Stimulated activated CD4-positive, alpha-beta T cell treated with anti-CD3 and anti-CD28 coated beads, Interleukin-4, amount 100 ng/mL, for 24 hours (primary cell): ENCODE measurements around the gene SCN2B.

Experiments
- DNase-seq: peaks from one replicate; pipeline ENCODE4 v3.0.0-alpha.2; 2020

Gene SCN2B, protein sequence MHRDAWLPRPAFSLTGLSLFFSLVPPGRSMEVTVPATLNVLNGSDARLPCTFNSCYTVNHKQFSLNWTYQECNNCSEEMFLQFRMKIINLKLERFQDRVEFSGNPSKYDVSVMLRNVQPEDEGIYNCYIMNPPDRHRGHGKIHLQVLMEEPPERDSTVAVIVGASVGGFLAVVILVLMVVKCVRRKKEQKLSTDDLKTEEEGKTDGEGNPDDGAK

DNA sequence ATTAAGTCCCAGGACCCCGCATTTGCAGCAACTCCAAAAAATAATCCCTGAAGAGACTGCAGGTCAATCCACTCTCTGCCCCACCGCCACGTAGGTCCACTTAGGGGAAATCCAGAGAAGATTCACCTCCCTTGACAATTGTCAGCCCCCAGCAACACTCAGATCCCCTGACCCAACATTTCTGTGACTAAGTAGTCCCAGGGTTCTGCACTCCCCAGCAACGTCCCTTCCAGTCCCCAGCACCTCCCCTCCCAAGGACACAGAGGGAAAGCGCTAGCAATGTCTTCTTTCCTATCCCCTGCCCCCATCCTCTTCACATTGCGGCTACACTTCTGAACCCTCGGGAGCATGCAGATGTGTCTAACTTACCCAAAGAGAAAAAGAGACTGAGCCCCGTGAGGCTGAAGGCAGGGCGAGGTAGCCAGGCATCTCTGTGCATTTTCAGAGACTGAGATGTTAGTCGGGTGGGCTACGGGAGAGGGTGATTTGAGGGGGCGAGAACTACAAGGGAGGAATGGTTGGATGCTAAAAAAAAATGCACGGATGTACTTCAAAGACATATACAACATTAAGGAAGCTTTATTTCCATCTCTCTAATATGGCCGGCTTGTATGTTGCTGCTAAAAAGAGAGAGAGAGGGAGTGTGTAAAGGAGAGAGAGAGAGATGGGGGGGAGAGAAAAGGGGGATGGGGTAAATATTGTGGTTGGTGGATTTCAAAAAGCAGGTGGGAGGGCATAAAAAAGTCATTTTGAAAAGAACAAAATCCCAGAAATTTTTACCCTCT is at the start of gene SCN2B:
Gene SCN2B, minus strand, starts transcription at position 647 of the 785 bp plus-strand sequence. Its CDS starts 208 bp downstream, at position 439.
- DNase-seq = no peak

- DNase-seq = peak; percentile 74
These were observed 48.2 kb upstream of the SCN2B start, which contains the start of gene JAML for GRCh38 chr11:118224511-118225188. Gene JAML (minus strand): TSS chr11:118225011. CDS start chr11:118214866, 10,145 bp downstream.

DNA sequence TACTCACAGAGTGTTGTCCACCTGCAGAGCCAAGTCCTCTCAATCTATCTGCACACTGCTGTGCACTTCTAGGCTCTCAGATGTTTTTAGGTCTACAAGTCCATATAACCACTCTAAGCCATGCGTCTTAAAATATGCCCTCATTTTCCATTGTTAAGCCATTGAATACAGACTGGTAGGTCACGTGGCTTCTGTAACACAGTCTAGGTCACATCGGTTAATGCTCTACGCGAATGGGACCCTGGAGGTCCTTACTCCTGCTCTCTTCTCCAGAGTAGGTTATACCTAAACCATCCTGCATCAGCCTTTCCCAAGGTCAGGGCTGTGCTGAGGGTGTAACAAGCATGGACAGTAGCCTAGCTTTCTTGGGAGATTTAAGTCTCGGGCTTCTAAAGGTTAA is 47.6 kb upstream of the SCN2B start:
- DNase-seq = peak; percentile 45

- DNase-seq = no peak
These were observed 47.1 kb upstream of the SCN2B start for GRCh38 chr11:118223570-118223969.

GRCh38 chr11:118222437-118222836 is 46.0 kb upstream of the SCN2B start:
- no peak for DNase-seq

DNA sequence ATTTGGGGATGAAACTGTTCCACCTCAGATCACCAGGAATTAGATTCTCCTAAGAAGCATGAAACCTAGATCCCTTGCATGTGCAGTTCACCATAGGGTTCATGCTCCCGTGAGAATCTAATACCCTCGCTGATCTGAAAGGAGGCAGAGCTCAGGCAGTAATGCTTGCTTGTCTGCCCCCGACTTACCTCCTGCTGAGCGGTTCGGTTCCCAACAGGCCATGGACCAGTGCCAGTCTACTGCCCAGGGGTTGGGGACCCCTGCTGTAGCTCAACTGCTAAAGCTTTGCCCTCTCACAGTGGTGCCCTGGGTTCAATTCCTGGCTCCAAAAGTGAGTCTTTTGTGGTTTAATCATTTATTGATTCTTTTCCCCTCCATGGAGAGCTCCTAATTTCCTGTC is 45.0 kb upstream of the SCN2B start:
- DNase-seq = no peak

DNA sequence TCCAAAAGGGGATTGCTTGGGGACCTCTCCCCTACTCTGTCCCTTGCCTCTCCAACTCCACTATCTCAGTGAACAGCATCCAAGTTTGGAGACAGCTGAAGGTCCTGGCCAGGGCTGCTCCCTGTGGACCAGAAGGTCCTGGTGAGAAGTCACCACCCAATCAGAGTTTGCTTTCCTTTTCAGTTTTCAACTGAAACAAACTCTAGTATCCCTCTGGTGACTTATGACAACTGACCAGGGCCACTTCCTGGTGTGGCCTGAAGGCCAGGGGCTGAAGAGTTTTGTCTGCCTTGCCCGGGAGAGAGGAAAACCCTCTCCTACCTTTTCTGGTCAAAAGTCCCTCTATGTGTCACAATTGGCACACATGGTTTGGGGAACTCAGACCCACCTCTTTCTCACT is 43.3 kb upstream of the SCN2B start:
- DNase-seq = no peak

- DNase-seq = no peak
These were observed 42.8 kb upstream of the SCN2B start for GRCh38 chr11:118219244-118219643.

GRCh38 chr11:118217575-118217974 is 41.1 kb upstream of the SCN2B start:
- peak; percentile 50 for DNase-seq

DNA sequence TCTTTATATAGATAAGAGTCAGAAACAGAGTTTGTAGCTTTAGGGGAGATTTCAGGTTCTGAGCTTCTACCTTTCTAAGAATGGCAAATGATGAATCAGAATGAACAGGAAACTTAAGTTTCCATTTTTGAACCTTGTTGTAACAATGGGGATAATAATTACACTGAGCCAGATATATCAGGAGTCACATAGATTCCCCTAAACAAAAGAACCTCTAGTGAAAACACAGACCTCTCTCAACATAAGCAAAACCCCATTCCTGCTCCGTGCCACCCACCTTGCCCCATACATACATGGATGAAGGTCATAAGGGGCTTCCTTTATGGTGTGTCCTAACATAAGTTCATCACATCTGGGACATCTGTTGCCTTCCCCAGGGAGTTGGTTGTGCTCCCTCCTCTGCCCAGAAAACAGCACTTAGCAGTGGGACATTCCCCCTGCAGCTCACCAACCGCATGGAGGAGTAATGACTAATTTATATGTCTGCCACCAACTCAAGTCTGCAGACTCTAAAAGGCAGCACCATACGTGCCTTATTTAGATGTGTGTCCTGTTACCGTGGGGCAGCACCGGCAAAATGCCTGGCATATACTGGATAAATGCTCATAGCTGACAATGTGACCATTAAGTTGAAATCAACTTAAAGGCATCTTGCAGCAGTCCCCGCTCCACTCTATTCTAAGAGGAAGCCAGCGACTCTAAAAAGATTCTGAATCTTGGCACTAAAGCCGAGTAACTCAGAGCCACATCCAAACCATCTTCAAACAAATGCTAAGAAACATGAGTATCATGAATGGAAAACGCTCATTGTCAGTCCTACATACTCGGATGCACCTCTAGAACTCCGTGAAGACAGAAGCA is 40.4 kb upstream of the SCN2B start:
- DNase-seq = peak; percentile 76

DNA sequence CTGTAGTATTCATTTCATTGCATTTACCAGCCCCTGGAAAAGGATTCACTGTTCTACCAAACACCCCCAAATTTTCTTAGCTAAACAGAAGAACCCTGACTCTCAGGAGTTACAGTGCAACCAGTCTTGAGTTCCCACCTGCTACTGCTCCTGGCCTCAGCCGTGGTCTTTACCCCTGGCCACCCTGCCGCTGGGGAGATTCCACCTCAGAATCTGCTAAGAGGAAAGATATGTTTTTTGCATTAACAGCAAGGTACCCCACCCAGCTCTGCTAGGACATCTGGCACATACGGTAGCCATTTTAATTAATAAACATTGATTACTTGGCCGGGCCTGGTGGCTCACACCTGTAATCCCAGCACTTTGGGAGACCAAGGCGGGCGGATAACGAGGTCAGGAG is 39.3 kb upstream of the SCN2B start:
- no peak for DNase-seq

GRCh38 chr11:118215262-118215661 is 38.8 kb upstream of the SCN2B start:
- no peak for DNase-seq

- DNase-seq = no peak
These were observed 37.9 kb upstream of the SCN2B start for GRCh38 chr11:118214210-118214914.

- DNase-seq = no peak
These were observed 37.3 kb upstream of the SCN2B start for GRCh38 chr11:118213781-118214180.

- no peak for DNase-seq
These were observed 36.8 kb upstream of the SCN2B start for GRCh38 chr11:118213201-118213600.

- DNase-seq = no peak
These were observed 36.3 kb upstream of the SCN2B start for GRCh38 chr11:118212781-118213191.

GRCh38 chr11:118212131-118212725 is 35.8 kb upstream of the SCN2B start:
- DNase-seq = no peak

GRCh38 chr11:118211006-118211405 is 34.6 kb upstream of the SCN2B start:
- no peak for DNase-seq

DNA sequence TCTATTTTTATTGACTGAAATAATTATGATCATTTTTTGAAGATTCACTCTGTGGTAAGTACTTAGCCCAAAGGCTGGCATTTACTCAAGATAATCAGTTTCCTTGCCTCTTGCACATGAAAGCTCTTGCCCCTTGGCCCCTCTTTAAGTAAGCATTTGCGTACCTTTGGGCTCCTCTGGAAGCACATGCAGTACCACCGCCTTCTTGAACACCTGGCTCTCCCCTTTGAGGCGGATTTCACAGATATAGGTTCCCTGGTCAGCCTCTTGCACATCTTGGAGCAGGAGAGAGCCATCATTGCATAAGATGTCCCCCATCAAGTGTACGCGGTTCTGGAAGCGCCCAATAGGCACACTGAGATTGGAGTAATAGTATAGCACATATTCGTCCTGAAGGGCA is 33.9 kb upstream of the SCN2B start:
- DNase-seq = no peak

DNA sequence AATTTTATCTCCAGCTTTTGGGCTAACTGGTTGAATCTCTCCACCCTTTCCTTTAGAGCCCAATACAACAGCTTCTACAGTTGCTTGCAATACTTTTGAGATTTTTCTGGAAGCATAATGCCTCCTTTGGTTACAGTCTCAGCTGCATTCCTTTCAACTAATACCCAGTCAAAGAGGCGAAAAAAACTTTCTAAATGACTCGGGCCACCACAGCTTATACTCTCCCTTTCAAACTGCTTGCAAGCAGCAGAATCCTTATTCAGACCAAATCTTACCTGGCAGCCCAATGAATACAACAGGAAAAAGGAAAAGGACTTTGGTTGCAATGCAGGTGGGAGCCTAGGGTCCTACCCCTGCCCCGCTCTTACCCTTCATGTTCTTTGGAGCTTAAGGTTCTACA is 32.6 kb upstream of the SCN2B start:
- DNase-seq = no peak

DNA sequence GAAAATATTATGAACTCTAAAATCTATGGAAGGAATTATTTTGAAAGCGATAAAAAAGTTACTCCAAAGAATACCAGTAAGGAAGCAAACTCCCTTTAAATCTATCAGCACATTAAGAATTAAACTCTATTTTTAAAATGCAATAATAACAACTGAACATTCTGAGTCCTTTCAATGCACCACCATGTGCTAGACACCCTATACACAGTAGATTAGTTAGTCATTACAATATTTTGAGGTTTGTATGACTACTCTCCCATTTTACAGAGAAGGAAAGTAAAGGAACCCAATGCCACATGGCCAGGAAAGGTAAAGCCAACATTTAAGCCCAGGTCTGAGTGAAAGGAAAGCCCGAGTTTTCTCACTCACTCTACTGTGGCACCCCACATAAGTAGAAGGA is 30.6 kb upstream of the SCN2B start:
- DNase-seq = no peak
